ENCODE data around the gene RFX8.

DNA sequence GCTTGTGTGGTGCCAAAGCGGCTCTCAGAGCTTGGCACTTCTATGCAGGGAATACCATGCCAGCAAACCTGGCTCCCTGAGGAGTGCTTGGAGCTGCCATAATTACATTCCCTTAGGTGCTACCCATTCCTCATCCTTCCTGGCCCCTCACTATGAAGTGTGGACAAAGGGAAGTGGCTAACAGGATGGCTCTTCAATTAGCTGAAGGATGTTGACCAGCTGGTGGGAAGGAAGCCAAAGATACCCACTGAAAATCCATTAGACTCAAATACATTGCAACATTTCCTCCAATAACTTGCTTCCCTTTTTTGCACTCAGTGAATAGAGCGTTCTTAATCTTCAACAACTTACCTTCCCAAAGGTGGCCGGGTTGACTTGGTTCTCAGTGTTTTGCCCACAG, 8.5 kb downstream of the RFX8 start:
- TF ChIP-seq, protein P1, sequence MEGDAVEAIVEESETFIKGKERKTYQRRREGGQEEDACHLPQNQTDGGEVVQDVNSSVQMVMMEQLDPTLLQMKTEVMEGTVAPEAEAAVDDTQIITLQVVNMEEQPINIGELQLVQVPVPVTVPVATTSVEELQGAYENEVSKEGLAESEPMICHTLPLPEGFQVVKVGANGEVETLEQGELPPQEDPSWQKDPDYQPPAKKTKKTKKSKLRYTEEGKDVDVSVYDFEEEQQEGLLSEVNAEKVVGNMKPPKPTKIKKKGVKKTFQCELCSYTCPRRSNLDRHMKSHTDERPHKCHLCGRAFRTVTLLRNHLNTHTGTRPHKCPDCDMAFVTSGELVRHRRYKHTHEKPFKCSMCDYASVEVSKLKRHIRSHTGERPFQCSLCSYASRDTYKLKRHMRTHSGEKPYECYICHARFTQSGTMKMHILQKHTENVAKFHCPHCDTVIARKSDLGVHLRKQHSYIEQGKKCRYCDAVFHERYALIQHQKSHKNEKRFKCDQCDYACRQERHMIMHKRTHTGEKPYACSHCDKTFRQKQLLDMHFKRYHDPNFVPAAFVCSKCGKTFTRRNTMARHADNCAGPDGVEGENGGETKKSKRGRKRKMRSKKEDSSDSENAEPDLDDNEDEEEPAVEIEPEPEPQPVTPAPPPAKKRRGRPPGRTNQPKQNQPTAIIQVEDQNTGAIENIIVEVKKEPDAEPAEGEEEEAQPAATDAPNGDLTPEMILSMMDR (IDR thresholded peaks at IDR 0.05; ENCODE audit: low read depth, low read length, poor library complexity, severe bottlenecking) = no peak
- TF ChIP-seq EZH2phosphoT487 (IDR thresholded peaks at IDR 0.05; ENCODE audit: borderline replicate concordance, low read length) = no peak

Measured in DOHH2 (cell line).